Adrenal gland (tissue), 12 donors: ENCODE data around the gene GLI2. TPM values are rescaled to one million over a fixed set of nuclear protein-coding genes. Genes with fewer than 3 reads are reported as not detected.

Source experiments
- DNase-seq, 7 donors: peaks; one replicate each; pipeline ENCODE4 v3.0.0-alpha.2; 2019 to 2020
- H3K27ac ChIP-seq, 5 donors: fragments of 200-600 bp; sonication (generic) in 4 of 5; 1 replicate in 3 of 5; 2 replicates in 2 of 5; pipeline versions ENCODE4 v1.5.1 to v1.8.0; 2016 to 2020; ENCODE audit warnings: mild to moderate bottlenecking in 1 of 5
- H3K27me3 ChIP-seq: fragments of 200-600 bp; 2 replicates; pipeline ENCODE4 v1.8.0; 2021
- H3K36me3 ChIP-seq, 2 donors: fragments of 200-600 bp; replicated peaks in 1 of 2; 1 replicate in 1 of 2; 2 replicates in 1 of 2; pipeline versions ENCODE4 v1.5.1 to v1.8.0; 2018 to 2022
- H3K4me1 ChIP-seq, 2 donors: fragments of 200-600 bp; replicated peaks in 1 of 2; 1 replicate in 1 of 2; 2 replicates in 1 of 2; pipeline versions ENCODE4 v1.5.1 to v1.8.0; 2018 to 2021
- H3K4me3 ChIP-seq, 4 donors: fragments of 200-600 bp; sonication (generic) in 3 of 4; one replicate each; pipeline ENCODE4 v1.5.1; 2016 to 2018
- H3K9me3 ChIP-seq, 3 donors: fragments of 200-600 bp; sonication (generic) in 1 of 3; replicated peaks in 1 of 3; 1 replicate in 2 of 3; 2 replicates in 1 of 3; pipeline versions ENCODE4 v1.5.1 to v1.8.0; 2016 to 2021
- CTCF ChIP-seq, 6 experiments: fragments of 450-650 bp in 4 of 6; fragments of 200-600 bp in 2 of 6; sonication (generic) in 1 of 6; IDR thresholded peaks; 1 replicate in 5 of 6; 2 replicates in 1 of 6; pipeline versions ENCODE4 v1.5.1 to v1.8.0; 2016 to 2021; ENCODE audit warnings: antibody characterized with exemption in 6 of 6, mild to moderate bottlenecking in 2 of 6, moderate library complexity in 1 of 6
- POLR2A ChIP-seq, 2 donors: fragments of 450-650 bp; IDR thresholded peaks; one replicate each; pipeline ENCODE4 v1.6.1; 2017; ENCODE audit warnings: antibody characterized with exemption in 2 of 2, mild to moderate bottlenecking in 2 of 2, moderate library complexity in 1 of 2
- WGBS, 4 donors: extraction: QIAGEN DNeasy Blood & Tissue Kit in 2 of 4; methylation state at CpG; one replicate each; pipeline versions ENCODE4 v1.1.5 to v1.1.7; 2013 to 2017; 5-methylcytosine and 5-hydroxymethylcytosine counted together
- intact Hi-C, 2 donors: fragments of 100-400 bp; cut with DNase I; formaldehyde crosslinking; loops; one replicate each; pipeline versions ENCODE4 v1.14.1 to v1.15.0; 2022 to 2023
- polyA plus RNA-seq, 3 donors: library from polyadenylated mRNA; stranded (reverse); fragments of 200-250 nt in 2 of 3; fragments of 350-450 nt in 1 of 3; fragmentation: Illumina TruSeq in 1 of 3; extraction: RNeasy Lipid Tissue Mini Kit (QIAGEN cat#74804) in 1 of 3; gene quantifications; one replicate each; pipeline ENCODE4 v1.2.3, GENCODE V29; 2013 to 2014
- total RNA-seq, 9 donors: library from RNA; depleted of rRNA in 4 of 9; stranded (reverse); fragments of >200 nt in 4 of 9; fragments of 120-200 nt in 1 of 9; fragmentation: NEBNext Ultra II Directional in 1 of 9; extraction: Animal tissue kit (Norgen Biotek cat#: 25700) in 1 of 9; gene quantifications; one replicate each; pipeline versions ENCODE4 v1.1.0 to v1.2.4, GENCODE V29; 2013 to 2023
- donor health status: healthy with polysubstance abuse.
- donor health status: Bipolar disorder and iron deficiency.
- donor health status: DM: yes; HTN: yes; CAD: no.
- donor health status: DM: no; HTN: no; CAD: no.
- donor health status: DM: no; HTN: no; CAD: no.
- donor health status: DM: yes; HTN: yes; CAD: no.

Gene GLI2
- total and polyA plus RNA-seq, 12 donors = 0.51 to 4.5 (median 2.5) TPM

- Histone ChIP-seq H3K27me3 (peaks cover 47% of the 10 kb centered on the region), H3K27ac (no peak overlapping the region), H3K9me3 (no peaks in the 10 kb centered on the region), H3K4me1 (peaks cover 0 to 16% of the 10 kb centered on the region in 2 donors), H3K36me3 (no peaks in the 10 kb centered on the region), H3K4me3 (no peak overlapping the region)
- DNase-seq = peak in 1 of 7 donors; percentile 17
- 82 to 92% (median 87%) methylated on average over 8 of the region's 8 CpGs for WGBS, 4 donors
- intact Hi-C loops = no loop called here
- TF ChIP-seq POLR2A (IDR thresholded peaks at IDR 0.05) = no peak
- TF ChIP-seq CTCF (IDR thresholded peaks at IDR 0.05) = no peak
These were observed 4.7 kb downstream of the GLI2 start for GRCh38 chr2:120740375-120740764.

GRCh38 chr2:120740765-120741524 lies 5.3 kb downstream of the GLI2 start:
- peak in 3 of 7 donors; percentile 5 to 41 (median 18) for DNase-seq
- H3K27me3 ChIP-seq = peaks cover 47% of the 10 kb centered on the region
- H3K4me3 ChIP-seq = peak overlapping the region in 1 of 4 donors; percentile 44
- H3K27ac ChIP-seq = peak overlapping the region in 1 of 5 donors; percentile 34
- no peaks in the 10 kb centered on the region for H3K36me3 ChIP-seq
- TF ChIP-seq CTCF (IDR thresholded peaks at IDR 0.05) (no peak), POLR2A (IDR thresholded peaks at IDR 0.05) (no peak)
- intact Hi-C loops = no loop called here
- peaks cover 0 to 12% of the 10 kb centered on the region in 2 donors for H3K4me1 ChIP-seq
- WGBS, 4 donors = 59 to 70% (median 65%) methylated on average over 17 to 20 of the region's 20 CpGs
- H3K9me3 ChIP-seq = no peaks in the 10 kb centered on the region

GRCh38 chr2:120741571-120742561 lies 6.2 kb downstream of the GLI2 start:
- peak in 3 of 7 donors; percentile 11 to 39 (median 20) for DNase-seq
- Histone ChIP-seq H3K27me3 (peaks cover 47% of the 10 kb centered on the region), H3K9me3 (no peaks in the 10 kb centered on the region), H3K27ac (peak overlapping the region in 1 of 5 donors; percentile 10), H3K4me1 (peaks cover 0 to 4% of the 10 kb centered on the region in 2 donors), H3K36me3 (no peaks in the 10 kb centered on the region), H3K4me3 (peak overlapping the region in 1 of 4 donors; percentile 44)
- intact Hi-C loops = no loop called here
- no peak for TF ChIP-seq CTCF (IDR thresholded peaks at IDR 0.05)
- TF ChIP-seq POLR2A (IDR thresholded peaks at IDR 0.05) = no peak
- WGBS, 4 donors = 19 to 31% (median 24%) methylated on average over 42 to 81 of the region's 81 CpGs

DNA sequence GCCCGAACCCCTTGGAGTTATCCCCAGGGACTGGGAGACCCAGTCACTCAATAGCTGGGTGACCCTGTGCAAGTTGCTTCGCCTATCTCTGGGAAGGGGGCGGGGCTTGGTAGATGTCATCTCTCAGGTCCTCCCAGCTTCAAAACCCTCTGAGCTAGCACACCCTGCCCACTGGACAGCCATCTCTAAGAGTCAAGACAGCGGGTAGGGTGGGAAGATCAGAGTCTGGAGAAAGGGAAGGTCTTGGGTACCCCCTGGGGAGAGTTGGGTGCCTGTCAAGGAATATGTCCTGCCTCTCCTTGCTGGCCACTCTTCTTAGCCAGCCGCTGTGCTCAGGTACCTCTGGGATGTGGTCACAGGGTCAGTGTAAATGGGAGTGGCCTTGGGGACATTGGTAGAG lies 8.0 kb downstream of the GLI2 start:
- Histone ChIP-seq H3K27ac (no peak overlapping the region), H3K27me3 (peaks cover 38% of the 10 kb centered on the region), H3K4me1 (peaks cover 0 to 4% of the 10 kb centered on the region in 2 donors), H3K36me3 (no peaks in the 10 kb centered on the region), H3K9me3 (no peaks in the 10 kb centered on the region), H3K4me3 (no peak overlapping the region)
- intact Hi-C loops = no loop called here
- no peak for TF ChIP-seq POLR2A (IDR thresholded peaks at IDR 0.05)
- no peak for TF ChIP-seq CTCF (IDR thresholded peaks at IDR 0.05)
- peak in 3 of 7 donors; percentile 3 to 41 (median 9) for DNase-seq
- 78 to 96% (median 86%) methylated on average over 4 to 5 of the region's 5 CpGs for WGBS, 4 donors
